Esophagus (tissue), 2 donors: ENCODE results near the gene FAM163B. TPM values are rescaled to one million over a fixed set of nuclear protein-coding genes. Genes with fewer than 3 reads are reported as not detected.
"Not testable (repeated sequence)": the region's sequence is repeated elsewhere in the genome, so short reads cannot be mapped to it uniquely, and the experiment has no call there.

Experiments
- H3K27ac ChIP-seq, 2 donors: one replicate each; pipeline ENCODE4 v1.5.1; 2013; ENCODE audit warnings: low read depth in 2 of 2, mild to moderate bottlenecking in 2 of 2, inconsistent platforms in 1 of 2, low read length in 1 of 2, moderate library complexity in 1 of 2
- H3K27me3 ChIP-seq, 2 donors: one replicate each; pipeline ENCODE4 v1.6.1; 2013; ENCODE audit warnings: low read length in 2 of 2, control low read depth in 1 of 2, mild to moderate bottlenecking in 1 of 2; ENCODE audit not compliant: insufficient read depth in 2 of 2, control insufficient read depth in 1 of 2
- H3K36me3 ChIP-seq, 2 donors: one replicate each; pipeline ENCODE4 v1.6.1; 2013; ENCODE audit warnings: low read length in 1 of 2; ENCODE audit not compliant: control insufficient read depth in 2 of 2, insufficient read depth in 2 of 2
- H3K4me1 ChIP-seq, 2 donors: one replicate each; pipeline ENCODE4 v1.6.1; 2013; ENCODE audit warnings: low read length in 1 of 2; ENCODE audit not compliant: control insufficient read depth in 2 of 2, insufficient read depth in 2 of 2
- H3K4me3 ChIP-seq, 2 donors: one replicate each; pipeline ENCODE4 v1.5.1; 2013; ENCODE audit warnings: low read length in 2 of 2, mild to moderate bottlenecking in 2 of 2, low read depth in 1 of 2, moderate library complexity in 1 of 2
- H3K9me3 ChIP-seq, 2 donors: one replicate each; pipeline ENCODE4 v1.6.1; 2013; ENCODE audit warnings: mild to moderate bottlenecking in 2 of 2, low read depth in 1 of 2, low read length in 1 of 2, moderate library complexity in 1 of 2; ENCODE audit not compliant: control insufficient read depth in 2 of 2, insufficient read depth in 1 of 2
- WGBS, 2 donors: extraction: QIAGEN DNeasy Blood & Tissue Kit; methylation state at CpG; one replicate each; pipeline ENCODE4 v1.1.7; 2013; 5-methylcytosine and 5-hydroxymethylcytosine counted together
- polyA plus RNA-seq, 2 donors: library from polyadenylated mRNA; stranded (reverse); fragments of 200-250 nt; gene quantifications; one replicate each; pipeline ENCODE4 v1.2.3, GENCODE V29; 2013
- donor health status: healthy with polysubstance abuse.
- donor health status: Bipolar disorder and iron deficiency.

Gene FAM163B
- polyA plus RNA-seq, 2 donors = not detected

GRCh38 chr9:133566817-133567216 lies 42.4 kb downstream of the FAM163B start:
- H3K4me3 ChIP-seq = no peak overlapping the region
- H3K27ac ChIP-seq = no peak overlapping the region
- H3K36me3 ChIP-seq = no peaks in the 10 kb centered on the region
- H3K9me3 ChIP-seq = no peaks in the 10 kb centered on the region
- 89 to 90% methylated on average over 17 of the region's 17 CpGs for WGBS, 2 donors
- peaks cover 0 to 2% of the 10 kb centered on the region in 2 donors for H3K27me3 ChIP-seq
- peaks cover 2 to 6% of the 10 kb centered on the region in 2 donors for H3K4me1 ChIP-seq

- Histone ChIP-seq H3K4me1 (peaks cover 2 to 6% of the 10 kb centered on the region in 2 donors), H3K9me3 (no peaks in the 10 kb centered on the region), H3K4me3 (no peak overlapping the region), H3K27me3 (peaks cover 0 to 2% of the 10 kb centered on the region in 2 donors), H3K27ac (no peak overlapping the region), H3K36me3 (no peaks in the 10 kb centered on the region)
- 83 to 85% methylated on average over 14 of the region's 14 CpGs for WGBS, 2 donors
These were observed 42.8 kb downstream of the FAM163B start for GRCh38 chr9:133566382-133566781.

GRCh38 chr9:133564451-133565116 lies 44.6 kb downstream of the FAM163B start:
- Histone ChIP-seq H3K27ac (peak overlapping the region; percentile 62 to 76), H3K4me1 (peaks cover 2 to 9% of the 10 kb centered on the region in 2 donors), H3K36me3 (no peaks in the 10 kb centered on the region), H3K4me3 (no peak overlapping the region), H3K9me3 (no peaks in the 10 kb centered on the region), H3K27me3 (peaks cover 0 to 2% of the 10 kb centered on the region in 2 donors)
- 69 to 81% methylated on average over 11 of the region's 11 CpGs for WGBS, 2 donors

GRCh38 chr9:133563814-133564213 lies 45.4 kb downstream of the FAM163B start:
- not testable (repeated sequence) for H3K36me3 ChIP-seq, H3K9me3 ChIP-seq, H3K4me3 ChIP-seq, H3K27ac ChIP-seq, H3K4me1 ChIP-seq, H3K27me3 ChIP-seq

GRCh38 chr9:133563291-133563796 lies 45.8 kb downstream of the FAM163B start:
- H3K9me3 ChIP-seq = no peaks in the 10 kb centered on the region
- H3K27ac ChIP-seq = no peak overlapping the region
- H3K4me3 ChIP-seq = no peak overlapping the region
- no peaks in the 10 kb centered on the region for H3K36me3 ChIP-seq
- 8 to 13% methylated on average over 14 of the region's 14 CpGs for WGBS, 2 donors
- H3K27me3 ChIP-seq = peaks cover 0 to 2% of the 10 kb centered on the region in 2 donors
- H3K4me1 ChIP-seq = peaks cover 2 to 9% of the 10 kb centered on the region in 2 donors

- Histone ChIP-seq H3K36me3 (no peaks in the 10 kb centered on the region), H3K27me3 (peaks cover 0 to 2% of the 10 kb centered on the region in 2 donors), H3K9me3 (no peaks in the 10 kb centered on the region), H3K27ac (no peak overlapping the region), H3K4me3 (no peak overlapping the region), H3K4me1 (peaks cover 2 to 9% of the 10 kb centered on the region in 2 donors)
- WGBS, 2 donors = 88 to 89% methylated on average over 27 to 54 of the region's 54 CpGs
These were observed 46.4 kb downstream of the FAM163B start for GRCh38 chr9:133562611-133563290.

GRCh38 chr9:133561976-133562554 lies 47.1 kb downstream of the FAM163B start:
- Histone ChIP-seq H3K4me1 (peaks cover 2 to 9% of the 10 kb centered on the region in 2 donors), H3K36me3 (no peaks in the 10 kb centered on the region), H3K9me3 (no peaks in the 10 kb centered on the region), H3K27me3 (no peaks in the 10 kb centered on the region), H3K4me3 (no peak overlapping the region), H3K27ac (no peak overlapping the region)
- WGBS, 2 donors = 82 to 86% methylated on average over 22 to 32 of the region's 32 CpGs

- H3K9me3 ChIP-seq = no peaks in the 10 kb centered on the region
- no peaks in the 10 kb centered on the region for H3K27me3 ChIP-seq
- 92 to 94% methylated on average over 22 of the region's 22 CpGs for WGBS, 2 donors
- no peak overlapping the region for H3K4me3 ChIP-seq
- H3K36me3 ChIP-seq = no peaks in the 10 kb centered on the region
- peaks cover 0 to 9% of the 10 kb centered on the region in 2 donors for H3K4me1 ChIP-seq
- no peak overlapping the region for H3K27ac ChIP-seq
These were observed 48.2 kb downstream of the FAM163B start for GRCh38 chr9:133560944-133561343.

- H3K9me3 ChIP-seq = no peaks in the 10 kb centered on the region
- H3K4me1 ChIP-seq = peaks cover 0 to 9% of the 10 kb centered on the region in 2 donors
- 49 to 58% methylated on average over 15 of the region's 15 CpGs for WGBS, 2 donors
- H3K36me3 ChIP-seq = no peaks in the 10 kb centered on the region
- H3K27ac ChIP-seq = no peak overlapping the region
- no peak overlapping the region for H3K4me3 ChIP-seq
- H3K27me3 ChIP-seq = no peaks in the 10 kb centered on the region
These were observed 48.9 kb downstream of the FAM163B start for GRCh38 chr9:133560311-133560710.
